ENCODE measurements around the gene SP2. TPM values are rescaled to one million over a fixed set of nuclear protein-coding genes. Genes with fewer than 3 reads are reported as not detected.

The SP2 gene
- total RNA-seq, 2 experiments from 2014 or later = 5.8 to 22.1 TPM

- TF ChIP-seq EZH2phosphoT487 (IDR thresholded peaks at IDR 0.05; ENCODE audit: borderline replicate concordance, low read depth, low read length) (no peak), CTCF (conservative IDR thresholded peaks at IDR 0.05; ENCODE audit: low read length) (no peak)
- no peaks in the 10 kb centered on the region for H3K9me3 ChIP-seq (ENCODE audit: low read length)
- H3K9me2 ChIP-seq (ENCODE audit: insufficient read depth, low read length) = no peaks in the 10 kb centered on the region
- no peak overlapping the region for H3K27ac ChIP-seq (ENCODE audit: low read depth, low read length, poor library complexity, severe bottlenecking)
- no peaks in the 10 kb centered on the region for H4K20me1 ChIP-seq (ENCODE audit: insufficient read depth, low read length)
- H3K4me2 ChIP-seq (ENCODE audit: low read length) = no peak overlapping the region
- BruUV-seq (replicated peaks) = no TSS peak
- H3K36me3 ChIP-seq (ENCODE audit: insufficient read depth, low read length) = no peaks in the 10 kb centered on the region
- H3K4me1 ChIP-seq (ENCODE audit: insufficient read depth, low read length, poor library complexity, severe bottlenecking) = no peaks in the 10 kb centered on the region
- H3K4me3 ChIP-seq (ENCODE audit: low read depth, low read length, poor library complexity, severe bottlenecking) = no peak overlapping the region
- intact Hi-C loops (cut with micrococcal nuclease; ENCODE audit: unreplicated experiment) = no loop called here
- H2AFZ ChIP-seq (ENCODE audit: low read length) = no peak overlapping the region
- CTCF ChIA-PET (ENCODE audit: unreplicated experiment) = interaction anchor here (1.0 kb wide), 1 partner anchor 14 kb away, joined by 3 read pairs; no protein-coding TSS in a partner anchor
- no peak for DNase-seq (ENCODE audit: low spot score)
- no peaks in the 10 kb centered on the region for H3K79me2 ChIP-seq (ENCODE audit: insufficient read depth, low read depth, low read length)
- POLR2A ChIA-PET = no interaction called here
Measured at GRCh38 chr17:47955497-47956461, 59.7 kb downstream of the SP2 start.

GRCh38 chr17:47956791-47957590, 61.0 kb downstream of the SP2 start:
- Histone ChIP-seq H3K27ac (ENCODE audit: low read depth, low read length, poor library complexity, severe bottlenecking) (no peak overlapping the region), H3K9me2 (ENCODE audit: insufficient read depth, low read length) (no peaks in the 10 kb centered on the region), H4K20me1 (ENCODE audit: insufficient read depth, low read length) (no peaks in the 10 kb centered on the region), H3K4me1 (ENCODE audit: insufficient read depth, low read length, poor library complexity, severe bottlenecking) (no peaks in the 10 kb centered on the region), H3K9me3 (ENCODE audit: low read length) (no peaks in the 10 kb centered on the region), H3K4me3 (ENCODE audit: low read depth, low read length, poor library complexity, severe bottlenecking) (no peak overlapping the region), H3K36me3 (ENCODE audit: insufficient read depth, low read length) (no peaks in the 10 kb centered on the region), H3K4me2 (ENCODE audit: low read length) (no peak overlapping the region), H2AFZ (ENCODE audit: low read length) (no peak overlapping the region), H3K79me2 (ENCODE audit: insufficient read depth, low read depth, low read length) (no peaks in the 10 kb centered on the region)
- CTCF ChIA-PET (ENCODE audit: unreplicated experiment) = interaction anchor here (0.6 kb wide), 1 partner anchor 14 kb away, joined by 6 read pairs; the partner anchor contains the start of gene CDK5RAP3
- BruUV-seq (replicated peaks) = no TSS peak
- no peak for DNase-seq (ENCODE audit: low spot score)
- TF ChIP-seq EZH2phosphoT487 (IDR thresholded peaks at IDR 0.05; ENCODE audit: borderline replicate concordance, low read depth, low read length) (no peak), CTCF (conservative IDR thresholded peaks at IDR 0.05; ENCODE audit: low read length) (no peak)
- POLR2A ChIA-PET = no interaction called here
- intact Hi-C loops (cut with micrococcal nuclease; ENCODE audit: unreplicated experiment) = no loop called here
